Bone marrow (tissue), 2 donors: Measurements from ENCODE around the gene AJAP1.
"Not testable (repeated sequence)": the region's sequence is repeated elsewhere in the genome, so short reads cannot be mapped to it uniquely, and the experiment has no call there.

ENCODE experiments used
- DNase-seq, 2 donors: peaks; one replicate each; lab custom pipeline; 2025; lab: John Stamatoyannopoulos, UW

The AJAP1 gene, protein sequence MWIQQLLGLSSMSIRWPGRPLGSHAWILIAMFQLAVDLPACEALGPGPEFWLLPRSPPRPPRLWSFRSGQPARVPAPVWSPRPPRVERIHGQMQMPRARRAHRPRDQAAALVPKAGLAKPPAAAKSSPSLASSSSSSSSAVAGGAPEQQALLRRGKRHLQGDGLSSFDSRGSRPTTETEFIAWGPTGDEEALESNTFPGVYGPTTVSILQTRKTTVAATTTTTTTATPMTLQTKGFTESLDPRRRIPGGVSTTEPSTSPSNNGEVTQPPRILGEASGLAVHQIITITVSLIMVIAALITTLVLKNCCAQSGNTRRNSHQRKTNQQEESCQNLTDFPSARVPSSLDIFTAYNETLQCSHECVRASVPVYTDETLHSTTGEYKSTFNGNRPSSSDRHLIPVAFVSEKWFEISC

GRCh38 chr1:4653796-4654725, at the start of gene AJAP1:
Gene AJAP1, plus strand, starts transcription at chr1:4654609. Its CDS starts 817 bp downstream, at chr1:4655426.
- no peak for DNase-seq

- no peak for DNase-seq
Measured at GRCh38 chr1:4605158-4605557, 49.3 kb upstream of the AJAP1 start.

DNA sequence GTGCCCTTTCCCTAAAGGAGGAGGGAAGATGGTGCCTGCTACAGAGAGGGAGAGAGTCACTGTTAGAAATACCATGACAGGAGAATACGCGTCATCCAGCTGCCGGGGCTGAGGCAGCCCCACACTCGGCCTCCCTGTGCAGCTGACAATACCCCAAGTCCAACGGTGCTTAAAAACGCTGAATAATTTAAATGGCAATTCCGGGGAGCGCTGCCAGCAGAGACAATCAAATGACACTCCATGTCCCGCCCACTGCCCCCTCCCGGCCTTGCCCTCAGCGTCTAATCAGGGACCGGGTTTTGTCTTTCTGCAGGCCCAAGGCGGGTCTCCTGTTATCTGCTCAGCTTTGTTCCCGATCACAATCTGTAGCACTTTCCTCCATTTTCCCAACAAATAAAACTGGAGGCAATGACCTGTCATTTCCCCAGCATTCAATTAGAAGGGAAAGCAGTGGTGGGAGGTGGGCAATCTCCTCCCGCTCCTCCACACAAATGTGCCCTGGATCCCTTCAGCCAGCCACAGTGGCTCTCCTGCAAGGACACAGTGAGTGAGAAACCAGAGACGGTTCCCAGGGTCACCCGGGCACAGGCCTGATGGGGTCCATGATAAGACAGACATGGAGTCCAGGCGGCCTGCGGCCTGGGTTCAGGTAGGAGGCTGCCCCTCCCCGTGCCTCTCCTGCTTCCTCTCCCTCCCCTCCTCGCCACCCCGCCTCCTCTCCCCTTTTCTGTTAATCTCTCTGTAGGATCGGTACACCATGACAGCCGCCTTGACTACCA, 42.7 kb upstream of the AJAP1 start:
- DNase-seq: no peak

- no peak for DNase-seq
Measured at GRCh38 chr1:4612991-4613390, 41.4 kb upstream of the AJAP1 start.

DNA sequence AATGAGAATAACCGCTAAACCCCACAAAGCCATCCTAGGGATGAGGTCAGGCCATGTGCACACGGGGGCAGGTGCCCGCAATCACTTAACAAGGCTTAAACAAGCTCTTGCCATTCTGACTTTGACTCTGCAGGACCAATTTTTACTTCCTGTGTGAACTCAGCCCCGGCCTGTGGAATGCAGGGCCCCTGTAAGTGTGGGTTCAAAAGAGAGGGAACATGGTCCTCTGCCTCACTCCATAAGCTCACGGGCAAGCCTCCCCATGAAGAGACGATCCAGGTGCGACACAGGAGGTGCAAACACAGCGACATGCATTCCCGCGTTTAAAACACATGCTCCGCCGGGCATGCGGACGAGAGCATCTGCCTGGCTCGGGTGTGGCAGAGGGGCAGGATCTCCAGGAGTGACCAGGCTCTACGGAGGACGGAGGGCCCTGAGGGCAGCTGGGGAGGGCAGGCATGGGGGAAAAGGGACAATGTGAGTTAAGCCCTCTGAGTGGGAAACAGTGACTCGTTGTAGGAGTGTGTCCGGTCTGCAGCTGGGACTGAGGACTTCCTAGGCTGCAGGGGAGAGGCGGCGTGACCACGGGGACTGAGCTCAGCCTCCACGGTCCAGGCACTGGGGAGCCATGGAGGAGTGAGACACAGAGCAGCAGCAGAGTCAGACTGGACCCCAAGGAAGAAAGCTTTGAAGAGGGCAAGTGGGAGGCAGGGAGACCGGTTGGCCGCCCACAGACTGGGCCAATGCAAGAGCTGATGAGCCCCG, 40.6 kb upstream of the AJAP1 start:
- no peak for DNase-seq

DNA sequence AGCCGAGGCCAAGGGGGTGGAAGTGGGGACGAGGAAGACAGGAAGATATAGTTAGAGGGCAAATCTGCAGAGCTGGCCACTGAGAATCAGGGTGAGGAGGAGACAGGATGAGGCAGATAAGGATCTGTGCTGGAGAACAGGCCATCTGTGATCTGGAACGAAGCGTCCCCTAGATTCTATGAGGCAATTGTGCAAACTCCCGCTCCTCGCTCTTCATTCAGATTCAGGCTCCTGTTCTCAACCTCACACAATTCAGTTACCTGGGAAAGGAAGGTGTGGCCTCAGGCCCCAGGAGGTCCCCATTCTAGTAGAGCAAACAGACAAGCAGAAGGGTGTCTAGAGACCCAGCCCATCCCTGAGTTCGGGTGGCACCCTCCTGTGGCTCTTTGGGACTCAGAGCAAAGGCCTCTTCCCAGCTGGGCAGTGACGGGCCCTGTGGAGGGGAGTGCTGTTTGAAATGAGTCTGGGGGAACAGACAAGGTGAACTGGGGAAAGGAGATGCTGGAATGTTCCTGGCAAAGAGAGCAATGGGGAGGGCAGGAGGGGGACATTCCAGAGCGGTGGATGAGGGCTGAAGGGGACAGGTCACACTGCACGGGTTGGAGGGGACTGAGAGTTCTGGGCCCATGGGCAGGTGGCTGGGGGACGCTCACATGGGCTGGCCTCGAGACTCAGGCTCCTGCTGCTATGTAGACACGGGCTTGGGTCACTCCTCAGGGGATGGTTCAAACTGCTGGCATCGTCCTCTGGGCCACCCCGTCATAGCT, 39.9 kb upstream of the AJAP1 start:
- no peak for DNase-seq

DNA sequence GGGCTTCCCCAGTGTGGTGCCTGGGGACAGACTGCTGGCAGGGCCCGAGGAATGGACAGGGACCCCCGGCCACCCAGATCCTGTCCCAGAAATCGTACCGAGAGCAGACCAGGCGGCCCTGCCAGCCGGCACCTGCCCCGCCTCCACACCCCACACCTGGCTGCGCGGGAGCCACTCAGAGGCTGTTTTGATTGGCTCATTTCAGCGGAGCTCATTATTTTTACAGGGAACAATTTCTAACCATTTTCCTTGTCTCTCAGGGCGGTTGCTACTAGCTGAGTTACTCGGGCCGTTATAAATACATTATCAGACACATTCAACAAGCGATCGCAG, 39.3 kb upstream of the AJAP1 start:
- no peak for DNase-seq

DNA sequence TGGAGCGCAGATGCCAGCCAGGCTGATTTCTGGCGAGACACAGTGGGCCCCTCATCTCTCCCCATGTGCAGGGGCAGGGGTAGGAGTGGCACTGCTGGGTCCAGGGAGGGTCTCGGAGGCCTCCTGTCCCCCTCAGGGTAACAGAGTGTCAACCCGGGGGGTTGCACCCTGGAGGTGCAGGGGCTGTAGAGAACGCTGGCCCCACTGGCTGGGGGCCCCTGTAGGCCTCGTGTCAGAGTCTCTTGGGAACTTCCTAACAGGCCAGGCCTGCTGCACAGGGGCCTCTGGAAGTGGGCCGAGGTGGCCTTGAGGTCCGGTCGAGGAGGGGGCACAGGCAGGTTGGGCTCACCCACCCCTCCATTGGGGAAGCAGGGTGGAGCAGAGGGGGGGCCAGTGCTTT, 38.9 kb upstream of the AJAP1 start:
- no peak for DNase-seq

DNA sequence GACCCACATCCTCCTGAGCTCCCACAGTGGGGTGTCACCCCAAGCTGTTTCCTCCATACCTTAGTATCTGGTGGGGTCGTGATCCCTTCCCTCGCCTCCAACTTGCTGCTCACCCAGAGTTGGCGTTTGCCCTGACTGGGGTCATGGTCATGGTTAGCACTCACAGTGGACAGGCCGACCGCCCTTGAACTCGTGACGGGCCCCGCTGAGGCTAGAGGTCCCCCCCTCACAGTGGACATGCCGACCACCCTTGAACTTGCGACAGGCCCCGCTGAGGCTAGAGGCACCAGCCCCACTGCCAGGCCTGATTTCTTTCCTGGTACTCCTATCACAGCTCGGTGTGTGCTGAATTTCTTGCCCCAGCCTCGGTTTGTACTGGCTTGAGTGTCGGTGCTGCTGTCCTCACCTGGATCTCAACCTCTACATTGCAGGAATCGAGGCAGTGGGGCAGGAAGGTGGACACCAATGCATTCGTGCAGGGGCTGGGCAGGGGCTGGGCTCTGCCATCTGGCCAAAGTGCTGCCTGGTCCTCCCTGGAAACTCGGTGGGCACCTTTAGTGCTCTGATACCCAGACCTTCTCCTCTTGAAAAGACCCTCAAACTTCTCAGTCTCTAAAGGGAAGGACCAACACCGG, 37.5 kb upstream of the AJAP1 start:
- no peak for DNase-seq

GRCh38 chr1:4617506-4617905, 36.9 kb upstream of the AJAP1 start:
- DNase-seq: no peak

DNA sequence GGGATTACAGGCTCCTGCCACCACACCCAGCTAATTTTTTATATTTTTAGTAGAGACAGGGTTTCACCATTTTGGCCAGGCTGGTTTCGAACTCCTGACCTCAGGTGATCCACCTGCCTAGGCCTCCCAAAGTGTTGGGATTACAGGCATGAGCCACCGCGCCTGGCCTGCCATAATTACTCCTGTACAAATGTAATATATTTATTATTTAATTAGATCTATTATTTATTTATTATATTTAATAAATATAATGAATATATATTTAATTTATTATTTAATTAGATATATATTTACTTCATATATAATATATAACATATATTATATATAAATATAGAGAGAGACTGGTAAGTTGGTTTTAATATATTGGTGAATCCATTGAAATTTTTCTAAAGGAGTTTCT, 35.6 kb upstream of the AJAP1 start:
- DNase-seq: not testable (repeated sequence)

- DNase-seq: no peak
Measured at GRCh38 chr1:4621646-4622045, 32.8 kb upstream of the AJAP1 start.

DNA sequence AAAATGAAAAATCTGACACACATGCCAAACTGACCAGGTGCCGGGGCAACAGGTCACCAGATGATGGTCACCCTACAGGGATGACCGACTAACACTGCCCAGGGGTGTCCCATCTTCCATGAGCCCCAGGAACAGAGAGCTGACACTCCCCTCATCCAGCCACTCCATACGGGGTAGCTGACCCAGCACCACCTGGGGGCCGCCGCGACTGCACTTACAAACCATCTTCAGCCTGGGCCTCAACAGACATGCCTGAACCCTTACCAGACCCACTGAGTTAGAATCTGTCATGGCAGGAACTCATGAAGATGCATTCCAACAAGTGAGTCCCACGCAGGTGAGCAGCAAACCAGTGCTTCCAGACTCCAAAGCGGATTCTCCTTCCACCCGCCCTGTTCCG, 31.6 kb upstream of the AJAP1 start:
- no peak for DNase-seq

DNA sequence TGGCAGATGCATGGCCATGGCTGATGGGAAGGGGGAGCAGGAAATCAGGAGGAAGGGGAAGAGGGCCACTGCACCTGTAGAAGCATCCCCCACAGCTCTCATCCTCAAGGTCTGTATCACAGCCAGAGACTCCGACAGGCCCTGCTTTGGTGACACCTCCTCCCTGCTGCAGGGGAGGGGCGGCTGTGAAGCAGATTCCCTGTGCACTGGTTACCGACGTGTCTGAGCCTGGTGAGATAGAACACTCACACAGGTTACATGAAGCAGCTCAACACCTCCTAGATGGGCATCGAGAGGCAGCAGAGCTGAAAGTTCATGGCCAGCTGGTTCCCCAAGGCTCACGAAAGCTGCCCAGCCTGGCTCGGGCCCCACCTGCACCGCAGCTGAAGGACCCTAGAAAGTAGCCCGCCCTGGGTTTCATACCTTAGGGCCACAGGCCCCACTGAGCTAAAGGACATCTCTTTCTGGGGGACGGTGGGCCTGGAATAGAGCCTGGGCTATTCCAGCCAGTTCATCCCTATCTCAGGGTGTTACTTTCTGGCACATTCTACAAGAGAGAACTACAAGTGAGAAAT, 30.2 kb upstream of the AJAP1 start:
- DNase-seq: no peak

DNA sequence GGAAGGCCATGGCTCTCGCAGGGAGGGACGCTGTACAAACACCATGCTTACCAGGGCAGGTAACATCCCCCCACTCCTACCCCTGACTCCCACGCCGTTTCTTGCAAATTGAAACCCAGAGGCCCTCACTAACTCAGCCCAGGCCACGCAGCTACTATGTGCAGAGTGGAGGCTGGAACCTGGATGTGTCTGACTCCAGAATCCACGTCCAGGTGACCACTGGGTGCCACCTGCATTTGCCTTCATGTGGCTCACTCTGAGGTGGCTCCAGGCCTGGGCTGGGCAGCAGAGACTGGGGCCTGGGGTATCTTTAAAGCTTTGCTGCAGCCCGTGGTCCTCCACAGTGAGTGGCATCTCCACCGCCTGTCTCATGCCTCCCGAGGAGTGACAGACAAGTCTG, 29.6 kb upstream of the AJAP1 start:
- DNase-seq: no peak

DNA sequence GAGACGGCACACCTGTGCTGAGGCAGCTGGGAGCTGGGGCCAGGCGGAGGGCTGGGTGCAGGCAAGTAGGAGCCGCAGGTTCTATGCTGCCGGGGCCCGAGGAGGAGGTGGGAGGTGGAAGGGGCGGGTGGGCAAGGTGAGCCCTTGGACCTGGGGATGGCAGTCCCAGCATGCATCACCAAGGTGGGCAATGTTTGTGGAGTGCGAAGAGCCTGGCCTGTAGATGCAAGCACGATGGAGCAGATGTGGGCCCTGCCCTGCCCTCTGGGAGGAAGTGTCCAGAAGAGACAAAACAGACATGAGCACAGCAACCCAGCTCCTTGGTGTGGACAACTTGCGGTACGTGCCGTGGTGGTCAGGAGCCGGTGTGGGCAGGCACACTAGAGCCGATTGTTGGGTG, 28.3 kb upstream of the AJAP1 start:
- DNase-seq: no peak

DNA sequence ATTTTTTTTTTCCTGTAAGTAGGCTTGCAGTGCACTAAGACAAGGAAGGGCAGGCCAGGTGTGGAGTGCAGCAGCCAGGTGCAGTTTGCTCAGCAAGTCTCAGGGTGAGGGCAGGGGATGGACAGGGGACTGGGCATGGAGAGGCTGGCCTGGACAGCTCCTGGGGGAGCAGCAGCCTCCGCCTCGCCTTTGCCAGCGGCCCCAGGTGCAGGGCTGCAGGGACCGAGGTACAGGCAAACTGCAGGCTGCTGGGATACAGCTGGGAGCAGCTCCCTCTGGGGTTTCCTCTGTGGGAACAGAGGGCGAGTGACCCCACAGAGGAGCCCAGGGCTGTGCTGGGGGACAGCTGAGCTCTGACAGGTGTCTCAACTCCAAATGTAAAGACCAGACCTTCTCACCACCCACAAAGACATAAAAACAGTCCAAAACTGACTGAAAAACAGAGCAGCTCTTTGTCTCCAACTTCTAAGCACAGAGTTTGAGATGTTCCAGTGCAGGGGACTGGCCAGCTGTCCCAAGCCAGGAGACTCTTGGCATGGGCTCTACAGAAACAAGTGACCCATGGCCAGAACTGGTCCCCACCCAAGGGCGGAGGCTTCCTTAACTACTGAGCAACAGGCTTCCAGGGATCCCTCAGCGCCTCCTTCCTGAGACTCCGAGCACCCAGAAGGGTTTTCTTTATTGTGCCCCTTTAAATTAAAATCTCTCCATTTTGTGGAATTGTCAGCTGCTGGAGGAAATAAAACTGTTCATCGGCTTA, 27.7 kb upstream of the AJAP1 start:
- no peak for DNase-seq

DNA sequence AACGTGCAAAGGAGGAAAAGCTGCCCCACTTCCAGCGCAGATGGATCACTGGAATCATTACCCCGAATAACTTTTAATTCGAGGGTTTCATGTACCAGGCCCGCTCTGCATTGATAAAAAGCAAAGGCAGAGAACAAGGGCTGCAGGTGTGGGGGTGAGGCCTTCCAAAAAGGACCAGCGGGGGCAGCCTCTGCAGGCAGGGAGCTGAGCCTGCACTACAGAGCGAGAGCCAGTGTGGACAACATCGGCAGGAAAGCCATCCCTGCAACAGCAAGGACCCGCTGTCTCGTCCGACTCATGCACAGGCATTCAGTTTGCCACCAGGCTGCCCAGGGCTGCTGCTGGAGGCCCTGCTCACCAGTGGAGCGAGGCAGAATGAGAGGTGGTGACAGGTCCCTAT, 27.1 kb upstream of the AJAP1 start:
- DNase-seq: no peak

GRCh38 chr1:4628992-4629391, 25.4 kb upstream of the AJAP1 start:
- DNase-seq: no peak
